Activated B cell treated with CpG ODN at 0.5 μM for 24 hours (primary cell): ENCODE measurements around the gene PIGM. TPM values are rescaled to one million over a fixed set of nuclear protein-coding genes. Genes with fewer than 3 reads are reported as not detected.

Experiments used
- ATAC-seq: fragments of 200-7000 bp; cut with Tn5 transposase; one replicate; pipeline ENCODE4 v1.10.0; 2021; ENCODE audit warnings: low read depth, mild to moderate bottlenecking, moderate library complexity
- CTCF ChIA-PET: fragments of 350-600 bp; sonication (Branson Sonifier 250); formaldehyde crosslinking; loops from one replicate; lab custom pipeline; 2021; ENCODE audit warnings: antibody characterized with exemption; lab: Charles Lee
- POLR2A ChIA-PET: fragments of 350-600 bp; sonication (Branson Sonifier 250); formaldehyde crosslinking; loops from one replicate; lab custom pipeline; 2021; ENCODE audit warnings: antibody characterized with exemption; lab: Charles Lee
- DNase-seq: peaks from one replicate; pipeline ENCODE4 v3.0.0; 2022
- H3K27ac Mint-ChIP-seq: one replicate; pipeline ENCODE4 v1.8.0; 2020; ENCODE audit warnings: mixed read lengths
- H3K27me3 Mint-ChIP-seq: one replicate; pipeline ENCODE4 v1.8.0; 2021; ENCODE audit warnings: mixed read lengths
- H3K36me3 Mint-ChIP-seq: one replicate; pipeline ENCODE4 v1.8.0; 2021; ENCODE audit warnings: low read depth, mixed read lengths
- H3K4me1 Mint-ChIP-seq: one replicate; pipeline ENCODE4 v1.8.0; 2021; ENCODE audit warnings: mixed read lengths
- H3K4me3 Mint-ChIP-seq: one replicate; pipeline ENCODE4 v1.8.0; 2020; ENCODE audit warnings: mild to moderate bottlenecking, mixed read lengths
- H3K9me3 Mint-ChIP-seq: one replicate; pipeline ENCODE4 v1.8.0; 2020; ENCODE audit warnings: mixed read lengths
- intact Hi-C: fragments of 100-400 bp; cut with micrococcal nuclease; formaldehyde crosslinking; loops from one replicate; pipeline ENCODE4 v1.15.1; 2024
- total RNA-seq: library from RNA; stranded (reverse); gene quantifications from 2 replicates; pipeline ENCODE4 v1.2.3, GENCODE V29; 2022
- TF ChIP-seq, protein P1 (sequence below): fragments of 200-600 bp; IDR thresholded peaks from one replicate; pipeline ENCODE4 v1.8.0; 2022; ENCODE audit warnings: antibody characterized with exemption, mild to moderate bottlenecking

The PIGM gene
- total RNA-seq, result 4.5 and 5.3 TPM in 2 replicates

DNA sequence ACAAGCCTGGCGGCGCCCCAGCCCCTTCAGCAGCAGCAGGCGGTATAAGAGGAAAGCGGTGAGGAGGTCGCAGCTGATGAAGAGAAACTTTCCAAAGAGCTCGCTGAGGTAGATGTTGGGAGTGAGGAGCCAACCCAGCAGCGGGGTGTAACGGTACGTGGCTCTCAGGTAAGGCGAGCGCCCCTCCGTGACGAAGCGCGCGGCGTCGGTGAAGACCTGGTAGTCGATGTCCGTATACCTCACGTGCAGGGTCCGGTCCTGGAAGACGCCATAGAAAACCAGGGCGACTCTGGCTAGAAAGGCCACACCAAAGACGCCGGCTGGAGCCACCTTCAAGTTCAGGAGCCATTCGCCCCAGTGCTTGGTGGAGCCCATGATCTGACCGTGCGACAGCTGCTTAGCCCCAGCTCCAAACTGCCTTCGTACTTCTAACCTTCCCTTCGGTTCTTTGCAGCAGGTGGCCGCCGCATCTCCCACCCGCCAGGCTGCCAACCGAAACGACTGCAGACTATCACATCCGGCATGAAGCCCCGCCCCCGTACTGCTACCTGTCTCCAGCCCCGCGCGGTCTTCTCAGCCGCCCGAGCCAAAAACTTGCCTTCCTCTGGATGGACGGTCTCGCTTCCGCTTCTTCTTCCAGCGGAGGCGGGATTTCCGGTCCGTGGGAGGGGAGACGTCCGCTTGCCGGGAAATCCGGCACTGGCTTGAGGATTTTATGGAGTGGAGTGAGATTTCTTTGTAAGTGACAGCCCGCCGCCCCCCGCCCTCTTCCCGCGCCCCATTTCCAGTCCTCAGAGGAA lies at the start of gene PIGM:
Gene PIGM (minus strand): TSS at position 626 of the 800 bp plus-strand sequence. CDS start 251 bp downstream, at position 375.
- Mint-ChIP-seq H3K4me1 (peaks cover 26% of the 10 kb centered on the region), H3K27ac (peak within 1 kb of the TSS; percentile 82), H3K36me3 (peaks cover 6% of the 10 kb centered on the region), H3K4me3 (peak within 1 kb of the TSS; percentile 97), H3K27me3 (no peaks in the 10 kb centered on the region), H3K9me3 (no peaks in the 10 kb centered on the region)
- ChIA-PET CTCF (interaction anchor here (0.9 to 4.6 kb wide), 4 partner anchors 14 to 220 kb away, joined by 3 to 22 read pairs (median 8); no protein-coding TSS in a partner anchor), POLR2A (interaction anchor here (0.5 to 1.6 kb wide), 6 partner anchors 15 to 1092 kb away, joined by 3 to 4 read pairs (median 3); partner anchors contain the start of gene IGSF8)
- TF ChIP-seq, protein P1, sequence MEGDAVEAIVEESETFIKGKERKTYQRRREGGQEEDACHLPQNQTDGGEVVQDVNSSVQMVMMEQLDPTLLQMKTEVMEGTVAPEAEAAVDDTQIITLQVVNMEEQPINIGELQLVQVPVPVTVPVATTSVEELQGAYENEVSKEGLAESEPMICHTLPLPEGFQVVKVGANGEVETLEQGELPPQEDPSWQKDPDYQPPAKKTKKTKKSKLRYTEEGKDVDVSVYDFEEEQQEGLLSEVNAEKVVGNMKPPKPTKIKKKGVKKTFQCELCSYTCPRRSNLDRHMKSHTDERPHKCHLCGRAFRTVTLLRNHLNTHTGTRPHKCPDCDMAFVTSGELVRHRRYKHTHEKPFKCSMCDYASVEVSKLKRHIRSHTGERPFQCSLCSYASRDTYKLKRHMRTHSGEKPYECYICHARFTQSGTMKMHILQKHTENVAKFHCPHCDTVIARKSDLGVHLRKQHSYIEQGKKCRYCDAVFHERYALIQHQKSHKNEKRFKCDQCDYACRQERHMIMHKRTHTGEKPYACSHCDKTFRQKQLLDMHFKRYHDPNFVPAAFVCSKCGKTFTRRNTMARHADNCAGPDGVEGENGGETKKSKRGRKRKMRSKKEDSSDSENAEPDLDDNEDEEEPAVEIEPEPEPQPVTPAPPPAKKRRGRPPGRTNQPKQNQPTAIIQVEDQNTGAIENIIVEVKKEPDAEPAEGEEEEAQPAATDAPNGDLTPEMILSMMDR, result no peak
- intact Hi-C loops, result loop anchor here (1.0 kb wide), 1 partner anchor 251 kb away; the partner anchor contains the start of gene DUSP23
- DNase-seq (peak; percentile 81), ATAC-seq (peak; percentile 98)

DNA sequence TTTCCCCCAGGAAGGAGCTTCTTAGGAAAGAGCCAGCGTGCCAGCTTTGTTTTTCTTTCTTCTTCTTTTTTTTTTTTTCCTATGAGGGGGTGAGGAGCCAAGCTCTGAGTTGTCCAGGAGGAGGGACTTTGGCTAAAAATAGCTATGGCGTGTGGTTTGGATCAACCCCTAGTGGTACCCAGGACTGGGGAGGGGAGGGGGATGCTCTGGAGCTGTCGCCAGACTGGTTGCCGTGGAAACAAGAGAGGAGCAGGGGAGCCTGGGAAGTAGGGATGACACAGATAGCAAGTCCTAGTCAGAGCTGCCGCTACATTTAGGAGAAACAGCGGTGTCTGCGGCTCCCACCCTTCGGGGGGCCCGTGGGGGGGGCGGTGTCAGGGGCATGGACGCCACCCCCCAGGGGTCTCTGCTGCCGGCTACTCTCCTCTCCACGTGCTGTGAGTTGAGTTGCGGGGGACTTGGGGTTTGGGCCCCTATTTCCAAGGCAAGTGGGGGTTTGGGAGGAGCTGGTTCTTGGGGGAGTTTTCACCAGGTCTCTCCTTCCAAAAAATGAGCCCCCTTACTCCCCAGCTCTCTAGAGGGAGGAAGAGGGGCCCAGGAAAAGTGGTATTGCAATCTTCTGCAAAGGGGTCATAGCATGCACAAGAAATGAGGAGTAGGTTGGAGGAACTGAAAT lies 49.6 kb upstream of the PIGM start, which contains the start of gene KCNJ9:
Gene KCNJ9 (plus strand): TSS at position 278 of the 676 bp plus-strand sequence. CDS start 2,493 bp downstream, outside the sequence.
- H3K27me3 Mint-ChIP-seq, result peaks cover 44% of the 10 kb centered on the region
- H3K27ac Mint-ChIP-seq, result no peak within 1 kb of the TSS
- CTCF ChIA-PET, result interaction anchor here (0.7 to 7.6 kb wide), 6 partner anchors 9 to 246 kb away, joined by 3 to 81 read pairs (median 4); no protein-coding TSS in a partner anchor

DNA sequence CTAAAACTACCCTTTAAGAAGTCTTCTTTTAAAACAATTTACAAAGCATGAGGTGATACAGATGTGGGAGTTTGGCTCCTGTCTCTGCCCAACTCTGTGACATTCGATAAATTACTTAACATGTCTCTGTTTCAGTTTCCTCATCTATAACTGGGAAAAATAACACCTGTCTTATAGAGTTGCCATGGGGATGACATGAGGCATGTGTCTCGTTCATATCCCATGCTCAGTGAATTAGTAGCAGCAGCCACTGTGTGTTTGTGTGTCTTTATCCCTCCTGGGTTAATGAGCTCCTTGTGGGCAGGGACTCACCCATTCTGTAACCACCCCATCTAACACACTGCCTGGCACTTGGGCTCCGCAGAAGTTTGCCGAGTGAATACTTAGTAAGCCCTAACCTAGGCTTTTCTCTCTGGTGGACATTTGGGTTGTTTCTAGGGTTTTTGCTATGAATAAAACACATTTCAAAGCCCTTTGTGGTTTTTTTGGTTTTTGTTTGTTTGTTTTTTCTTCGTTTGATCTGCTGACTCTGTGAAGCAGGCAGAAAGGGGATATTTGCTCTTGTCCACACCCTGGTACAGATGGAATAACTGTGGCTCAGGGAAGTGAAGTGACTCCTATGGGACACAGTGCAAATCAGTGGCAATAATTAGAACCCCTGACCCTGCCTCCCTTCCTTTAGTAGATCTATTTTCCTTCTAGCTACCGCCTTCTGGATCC lies 48.8 kb upstream of the PIGM start:
- ATAC-seq (no peak), DNase-seq (no peak)
- ChIA-PET CTCF (interaction anchor here (0.7 to 7.6 kb wide), 3 partner anchors 9 to 245 kb away, joined by 3 to 81 read pairs (median 4); no protein-coding TSS in a partner anchor), POLR2A (no interaction called here)
- H3K27me3 Mint-ChIP-seq, result peaks cover 46% of the 10 kb centered on the region
- TF ChIP-seq, protein P1, result no peak
- H3K4me3 Mint-ChIP-seq, result no peak overlapping the region
- H3K36me3 Mint-ChIP-seq, result peaks cover 2% of the 10 kb centered on the region
- H3K9me3 Mint-ChIP-seq, result no peaks in the 10 kb centered on the region
- H3K27ac Mint-ChIP-seq, result no peak overlapping the region
- intact Hi-C loops, result no loop called here
- H3K4me1 Mint-ChIP-seq, result peaks cover 14% of the 10 kb centered on the region

More for the DNA sequence above, 49.6 kb upstream of the PIGM start, which contains the start of gene KCNJ9:
- TF ChIP-seq, protein P1, result no peak
- Mint-ChIP-seq H3K9me3 (no peaks in the 10 kb centered on the region), H3K4me1 (peaks cover 16% of the 10 kb centered on the region), H3K4me3 (no peak within 1 kb of the TSS), H3K36me3 (peaks cover 8% of the 10 kb centered on the region)
- DNase-seq (no peak), ATAC-seq (no peak)
- intact Hi-C loops, result no loop called here
- POLR2A ChIA-PET, result interaction anchor here (1.0 kb wide), 1 partner anchor 34 kb away, joined by 3 read pairs; no protein-coding TSS in a partner anchor

DNA sequence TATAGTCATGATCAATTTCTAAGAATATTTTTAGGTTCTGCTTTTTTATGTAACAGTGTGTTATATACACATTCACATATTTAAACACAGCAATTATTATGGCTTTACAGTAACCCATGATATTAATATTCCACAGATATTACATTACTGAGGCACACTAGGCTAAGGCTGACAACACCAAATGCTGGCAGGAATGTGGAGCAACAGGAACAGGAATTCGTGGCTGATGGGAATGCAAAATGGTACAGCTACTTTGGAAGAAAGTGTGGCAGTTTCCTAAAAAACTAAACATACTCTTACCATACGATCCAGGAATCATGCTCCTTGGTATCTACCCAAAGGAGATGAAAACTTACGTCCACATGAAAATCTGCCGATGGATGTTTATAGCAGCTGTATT lies 47.7 kb upstream of the PIGM start:
- ChIA-PET CTCF (interaction anchor here (0.9 to 2.2 kb wide), 6 partner anchors 8 to 173 kb away, joined by 3 to 16 read pairs (median 4); no protein-coding TSS in a partner anchor), POLR2A (no interaction called here)
- Mint-ChIP-seq H3K27ac (no peak overlapping the region), H3K36me3 (no peaks in the 10 kb centered on the region), H3K27me3 (peaks cover 51% of the 10 kb centered on the region), H3K4me1 (peaks cover 10% of the 10 kb centered on the region), H3K9me3 (no peaks in the 10 kb centered on the region), H3K4me3 (no peak overlapping the region)
- intact Hi-C loops, result loop anchor here (10.0 kb wide), 1 partner anchor 255 kb away; the partner anchor contains the start of gene SLAMF8
- TF ChIP-seq, protein P1, result no peak
- ATAC-seq (no peak), DNase-seq (no peak)
